HG03469 (cell line): ENCODE data around the gene CEP164.

Source experiments
- ATAC-seq: cut with Tn5 transposase; IDR thresholded peaks from one replicate; pipeline ENCODE4 v1.9.1; 2021; ENCODE audit warnings: mild to moderate bottlenecking, moderate library complexity, moderate number of reproducible peaks; ENCODE audit not compliant: unreplicated experiment

Gene CEP164

DNA sequence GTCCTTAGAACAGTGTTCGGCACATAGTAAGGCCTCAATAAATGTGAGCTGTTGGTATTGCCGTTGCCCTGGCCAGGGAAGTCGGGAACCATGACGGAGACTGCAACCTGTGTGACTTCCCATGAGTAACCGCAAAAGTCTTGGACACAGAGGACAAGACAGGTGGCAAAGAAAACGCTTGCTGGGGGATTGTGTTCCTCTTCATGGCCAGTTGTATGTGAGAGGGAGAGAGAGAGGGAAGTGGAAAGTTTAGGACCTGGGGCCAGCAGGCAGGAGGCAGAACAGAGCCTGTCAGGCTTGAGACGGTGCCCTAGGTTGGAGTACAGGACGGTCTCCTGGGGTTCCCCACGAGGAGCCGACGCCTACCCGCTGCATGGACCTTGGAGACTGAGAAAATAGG lies 90.2 kb downstream of the CEP164 start:
- ATAC-seq = no peak

- no peak for ATAC-seq
Measured at GRCh38 chr11:117418737-117419481, 91.3 kb downstream of the CEP164 start.

DNA sequence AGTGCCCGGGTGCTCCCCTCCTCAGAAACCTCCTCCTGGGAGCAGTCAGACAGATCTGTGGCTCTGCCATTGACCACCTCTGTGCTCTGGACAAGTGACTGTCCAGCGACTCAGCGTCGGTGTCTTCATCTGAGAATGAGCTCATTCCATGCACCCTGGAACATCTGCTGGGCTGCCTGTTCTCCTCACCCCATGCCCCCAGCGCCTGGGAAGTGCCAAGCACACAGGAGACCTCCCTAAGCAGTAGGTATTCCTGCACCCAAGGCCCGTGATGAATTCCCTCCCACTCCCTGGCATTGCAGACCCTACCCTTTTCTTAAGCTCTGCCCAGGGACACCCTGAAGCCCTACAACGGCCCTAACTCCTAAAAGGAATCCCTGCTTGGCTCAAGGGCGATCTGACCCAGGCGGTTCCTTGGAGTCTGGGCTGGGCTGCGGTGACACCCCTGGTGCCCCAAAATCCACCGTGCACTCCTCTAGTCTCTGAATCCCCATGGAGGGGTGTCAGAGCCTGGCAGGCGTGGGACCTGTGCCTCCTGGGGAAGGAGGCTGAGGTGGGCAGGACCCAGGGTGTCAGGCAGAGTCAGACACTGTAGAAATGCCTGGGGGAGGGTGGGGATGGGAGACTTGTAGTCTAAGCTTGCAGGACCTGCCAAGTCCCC lies 92.0 kb downstream of the CEP164 start:
- ATAC-seq = no peak

- no peak for ATAC-seq
Measured at GRCh38 chr11:117420143-117420485, 92.5 kb downstream of the CEP164 start.

GRCh38 chr11:117420598-117420997 lies 92.9 kb downstream of the CEP164 start:
- no peak for ATAC-seq

GRCh38 chr11:117421041-117421440 lies 93.4 kb downstream of the CEP164 start:
- ATAC-seq = no peak

- no peak for ATAC-seq
Measured at GRCh38 chr11:117421476-117421875, 93.8 kb downstream of the CEP164 start.

DNA sequence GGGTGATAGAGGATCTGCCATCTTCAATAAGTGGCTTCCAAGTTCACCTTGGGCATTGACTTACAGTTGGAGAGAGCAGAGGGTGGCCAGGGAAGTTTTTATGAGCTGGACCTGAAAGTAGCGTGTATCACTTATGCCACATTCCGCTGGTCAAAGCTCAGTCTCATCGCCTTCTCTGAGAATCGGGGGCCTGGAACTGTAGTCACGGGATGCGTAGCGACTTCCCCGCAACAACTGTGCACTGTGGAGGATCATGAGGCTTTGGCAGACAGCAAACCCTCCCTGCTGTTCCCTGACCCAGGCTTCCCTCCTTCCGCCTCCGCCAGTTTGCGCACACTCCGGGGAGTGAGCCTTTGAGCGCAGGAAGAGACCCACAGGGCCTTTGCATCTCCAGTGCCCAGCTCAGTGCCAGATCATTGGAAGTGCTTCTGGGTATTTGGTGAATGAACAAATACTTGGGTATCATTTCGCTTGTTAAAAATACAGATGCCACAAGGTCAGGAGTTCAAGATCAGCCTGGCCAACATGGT lies 95.5 kb downstream of the CEP164 start:
- no peak for ATAC-seq

- ATAC-seq = no peak
Measured at GRCh38 chr11:117424781-117425180, 97.1 kb downstream of the CEP164 start.

DNA sequence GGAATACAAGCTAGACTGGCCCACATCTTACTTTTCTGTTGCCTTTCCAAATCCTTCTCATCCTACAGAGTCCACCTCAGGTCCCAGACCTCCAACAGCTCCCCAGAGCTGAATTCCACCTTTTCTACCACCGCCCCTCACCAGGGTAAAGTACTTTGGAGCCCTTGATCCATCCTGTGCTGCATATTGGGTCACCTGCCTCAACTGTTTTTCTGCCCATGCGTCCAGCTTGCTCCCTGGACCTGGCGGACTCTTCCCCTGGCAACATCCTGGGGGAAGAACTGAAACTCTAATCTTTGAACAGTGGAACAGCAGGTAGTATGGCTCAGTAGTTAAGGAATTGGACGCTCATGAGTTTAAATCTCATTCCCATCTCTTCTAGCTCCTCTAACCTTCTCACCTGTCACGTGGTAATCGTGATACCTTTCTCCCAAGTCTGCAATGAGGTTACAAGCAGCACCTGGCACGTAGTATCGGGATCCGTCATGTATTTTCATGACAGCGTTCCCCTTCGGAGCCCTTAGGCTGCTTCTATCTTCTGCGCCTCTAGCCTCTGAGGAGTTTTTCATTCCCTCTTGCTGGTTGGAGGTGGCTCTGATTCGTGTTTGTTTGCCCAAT lies 98.1 kb downstream of the CEP164 start:
- ATAC-seq = no peak

- ATAC-seq = no peak
Measured at GRCh38 chr11:117426297-117426685, 98.6 kb downstream of the CEP164 start.

DNA sequence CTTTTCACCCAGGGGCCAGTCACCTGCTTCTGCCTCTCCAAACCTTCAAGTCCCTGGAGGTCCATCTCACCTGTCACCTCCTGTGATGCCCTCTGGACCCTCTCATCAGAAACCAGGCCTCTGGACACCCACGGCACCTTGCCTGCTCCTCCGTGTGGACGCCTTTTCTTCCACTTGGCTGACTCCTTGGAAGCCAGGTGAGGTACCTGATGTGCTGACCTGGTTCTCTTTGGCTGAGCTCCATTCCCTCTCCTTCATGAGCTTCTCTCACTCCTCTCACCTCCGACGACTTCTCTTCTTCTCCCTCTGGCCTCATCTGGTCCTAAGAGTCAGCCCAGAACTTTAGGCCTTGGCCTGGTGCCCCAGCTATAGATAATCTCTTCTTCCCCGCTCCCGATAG lies 99.3 kb downstream of the CEP164 start:
- ATAC-seq = no peak

GRCh38 chr11:117427356-117427874 lies 99.8 kb downstream of the CEP164 start:
- ATAC-seq = no peak

DNA sequence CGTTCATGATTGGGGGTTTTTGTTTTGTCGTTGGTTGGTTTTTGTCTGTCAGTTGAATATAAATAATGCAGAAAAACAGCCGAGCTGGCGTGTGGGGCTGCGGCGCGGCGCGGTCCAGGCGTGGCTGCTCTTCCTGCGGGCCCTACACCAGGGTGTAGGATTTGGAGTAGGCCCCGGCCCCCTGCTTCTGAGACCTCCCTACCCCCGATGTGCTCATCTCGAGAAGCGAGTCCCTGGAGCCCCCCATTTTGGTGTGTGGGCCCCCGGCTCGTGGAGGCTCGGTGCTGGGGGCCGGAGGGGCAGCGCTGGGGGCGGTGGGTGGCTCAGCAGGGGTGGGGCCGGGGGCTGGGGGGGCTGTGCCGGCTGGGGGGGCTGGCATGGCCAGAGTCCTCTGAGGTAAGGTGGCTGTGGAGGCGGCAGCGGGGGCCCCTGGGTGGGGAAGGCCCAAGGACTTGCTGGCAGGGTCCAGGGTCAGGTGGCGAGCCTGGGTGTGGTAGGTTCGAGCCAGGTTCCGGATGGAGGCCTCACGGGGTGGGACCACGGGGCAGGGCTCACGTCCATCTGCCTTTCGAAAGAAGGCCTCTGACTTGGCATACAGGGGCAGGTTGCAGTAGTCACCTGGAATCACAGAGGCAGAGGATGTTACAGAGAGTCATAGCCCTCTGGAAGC lies 100.7 kb downstream of the CEP164 start:
- no peak for ATAC-seq

- no peak for ATAC-seq
Measured at GRCh38 chr11:117428856-117429229, 101.2 kb downstream of the CEP164 start.

DNA sequence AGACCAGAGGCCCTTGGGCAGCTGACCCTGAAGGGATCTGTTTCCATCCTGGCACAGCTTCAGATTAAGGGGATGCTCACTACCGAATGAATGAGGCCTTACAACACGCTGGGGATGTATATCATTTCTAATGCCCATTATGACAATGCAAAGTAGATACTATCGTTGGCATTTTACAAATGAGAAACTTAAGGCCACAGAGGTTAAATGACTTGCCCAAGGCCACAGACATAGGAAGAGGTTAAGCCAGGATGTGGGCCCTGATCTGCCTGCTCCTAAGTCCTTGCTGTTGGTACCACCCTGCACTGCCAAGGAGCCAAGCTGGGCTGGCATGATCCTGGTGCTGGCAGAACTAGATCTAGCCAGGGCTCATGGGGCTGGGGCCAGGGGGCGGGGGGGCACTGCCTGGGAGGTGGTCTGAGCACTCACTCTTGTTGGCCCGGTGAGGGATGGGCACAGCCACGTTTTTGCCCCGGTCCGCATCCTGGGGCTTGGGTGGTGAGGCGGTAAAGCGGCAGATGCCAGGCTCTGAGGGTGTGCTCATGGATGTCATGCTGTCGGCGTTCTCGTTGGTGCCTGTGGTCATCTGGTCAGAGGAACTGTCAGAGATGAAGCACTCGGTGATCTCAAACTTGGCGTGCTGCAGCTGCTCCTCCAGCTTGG lies 102.8 kb downstream of the CEP164 start:
- no peak for ATAC-seq

DNA sequence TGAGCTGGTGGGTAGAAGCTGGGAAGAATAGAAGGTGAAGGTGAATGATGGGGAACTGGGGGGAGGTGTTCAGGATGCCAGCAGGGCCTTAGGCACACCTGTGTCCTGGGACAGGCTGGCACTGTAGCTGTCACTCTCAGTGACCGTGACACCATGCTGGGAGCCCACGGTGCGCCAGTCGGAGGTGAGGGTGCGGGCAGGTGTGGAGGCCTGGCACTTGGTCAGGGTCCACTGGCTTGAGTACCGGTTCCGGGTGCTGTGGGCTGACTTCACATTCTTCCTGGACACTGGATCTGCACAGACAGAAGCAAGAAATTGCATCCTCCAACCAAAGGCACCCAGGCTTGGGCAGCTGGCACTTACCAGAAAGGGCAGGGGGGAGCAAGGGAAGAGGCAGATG lies 103.8 kb downstream of the CEP164 start:
- ATAC-seq = no peak

DNA sequence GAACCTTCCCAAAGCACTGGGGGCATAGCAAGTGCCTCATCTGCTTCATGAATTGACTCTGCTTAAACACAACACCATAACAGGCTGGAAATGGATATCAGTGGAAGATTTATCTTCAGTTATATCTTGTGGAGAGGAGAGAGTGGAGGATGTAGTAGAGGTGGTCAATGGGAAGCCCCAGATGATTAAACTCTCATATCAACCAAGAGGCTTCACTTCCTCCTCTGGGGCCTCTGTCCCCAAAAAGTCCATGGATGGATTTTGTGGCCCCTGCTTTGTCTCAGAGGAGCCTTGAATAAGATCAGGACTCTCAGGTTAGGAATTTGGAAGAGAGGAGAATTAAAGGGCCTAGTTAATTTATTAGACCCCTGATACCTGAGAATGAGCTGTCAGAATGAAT lies 106.1 kb downstream of the CEP164 start:
- ATAC-seq = no peak

- no peak for ATAC-seq
Measured at GRCh38 chr11:117434481-117434880, 106.8 kb downstream of the CEP164 start.

GRCh38 chr11:117435326-117435725 lies 107.7 kb downstream of the CEP164 start:
- ATAC-seq = no peak
